ENCODE data around the gene RELN.

Gene RELN

GRCh38 chr7:103924184-103924583, 65.3 kb downstream of the RELN start:
- H3K27ac ChIP-seq (ENCODE audit: extremely low read depth, low read depth, low read length), result no peak overlapping the region
- ChIA-PET POLR2A (no interaction called here), CTCF (no interaction called here)
- no peak for TF ChIP-seq ZNF24 (tag by site-specific recombination; IDR thresholded peaks at IDR 0.05)
- no peak for TF ChIP-seq ZNF707 (tag by site-specific recombination; IDR thresholded peaks at IDR 0.05)
- TF ChIP-seq GLI4 (tag by site-specific recombination; IDR thresholded peaks at IDR 0.05), result no peak
- TF ChIP-seq ZNF600 (tag by site-specific recombination; IDR thresholded peaks at IDR 0.05), result no peak
- no peak for TF ChIP-seq ZBTB7A (tag by site-specific recombination; IDR thresholded peaks at IDR 0.05; ENCODE audit: low read depth)
- no peak for TF ChIP-seq ZNF366 (tag by site-specific recombination; conservative IDR thresholded peaks at IDR 0.05)
- no peak for TF ChIP-seq ZNF146 (tag by site-specific recombination; IDR thresholded peaks at IDR 0.05)
- TF ChIP-seq, protein P1, sequence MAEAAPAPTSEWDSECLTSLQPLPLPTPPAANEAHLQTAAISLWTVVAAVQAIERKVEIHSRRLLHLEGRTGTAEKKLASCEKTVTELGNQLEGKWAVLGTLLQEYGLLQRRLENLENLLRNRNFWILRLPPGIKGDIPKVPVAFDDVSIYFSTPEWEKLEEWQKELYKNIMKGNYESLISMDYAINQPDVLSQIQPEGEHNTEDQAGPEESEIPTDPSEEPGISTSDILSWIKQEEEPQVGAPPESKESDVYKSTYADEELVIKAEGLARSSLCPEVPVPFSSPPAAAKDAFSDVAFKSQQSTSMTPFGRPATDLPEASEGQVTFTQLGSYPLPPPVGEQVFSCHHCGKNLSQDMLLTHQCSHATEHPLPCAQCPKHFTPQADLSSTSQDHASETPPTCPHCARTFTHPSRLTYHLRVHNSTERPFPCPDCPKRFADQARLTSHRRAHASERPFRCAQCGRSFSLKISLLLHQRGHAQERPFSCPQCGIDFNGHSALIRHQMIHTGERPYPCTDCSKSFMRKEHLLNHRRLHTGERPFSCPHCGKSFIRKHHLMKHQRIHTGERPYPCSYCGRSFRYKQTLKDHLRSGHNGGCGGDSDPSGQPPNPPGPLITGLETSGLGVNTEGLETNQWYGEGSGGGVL (tag by site-specific recombination; IDR thresholded peaks at IDR 0.05), result no peak
- no peak for TF ChIP-seq ZBTB17 (tag by site-specific recombination; IDR thresholded peaks at IDR 0.05)
- no peak for TF ChIP-seq ZNF280C (tag by site-specific recombination; IDR thresholded peaks at IDR 0.05)
- TF ChIP-seq, protein P2, sequence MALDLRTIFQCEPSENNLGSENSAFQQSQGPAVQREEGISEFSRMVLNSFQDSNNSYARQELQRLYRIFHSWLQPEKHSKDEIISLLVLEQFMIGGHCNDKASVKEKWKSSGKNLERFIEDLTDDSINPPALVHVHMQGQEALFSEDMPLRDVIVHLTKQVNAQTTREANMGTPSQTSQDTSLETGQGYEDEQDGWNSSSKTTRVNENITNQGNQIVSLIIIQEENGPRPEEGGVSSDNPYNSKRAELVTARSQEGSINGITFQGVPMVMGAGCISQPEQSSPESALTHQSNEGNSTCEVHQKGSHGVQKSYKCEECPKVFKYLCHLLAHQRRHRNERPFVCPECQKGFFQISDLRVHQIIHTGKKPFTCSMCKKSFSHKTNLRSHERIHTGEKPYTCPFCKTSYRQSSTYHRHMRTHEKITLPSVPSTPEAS (tag by site-specific recombination; IDR thresholded peaks at IDR 0.05), result no peak
- no peak for TF ChIP-seq ZFP37 (tag by site-specific recombination; IDR thresholded peaks at IDR 0.05)
- no peak for TF ChIP-seq ZNF473 (tag by site-specific recombination; IDR thresholded peaks at IDR 0.05)
- no peak for TF ChIP-seq ZNF211 (tag by site-specific recombination; IDR thresholded peaks at IDR 0.05; ENCODE audit: low read depth)
- no peaks in the 10 kb centered on the region for H3K4me1 ChIP-seq (ENCODE audit: control insufficient read depth, insufficient read depth, low read length)
- H3K4me3 ChIP-seq (ENCODE audit: low read depth, low read length), result no peak overlapping the region
- H3K36me3 ChIP-seq (ENCODE audit: control insufficient read depth in 2 of 2, insufficient read depth in 1 of 2, low read length in 2 of 2), result no peaks in the 10 kb centered on the region
- no peaks in the 10 kb centered on the region for H3K9me3 ChIP-seq (ENCODE audit: control insufficient read depth, insufficient read depth, low read depth, low read length)

DNA sequence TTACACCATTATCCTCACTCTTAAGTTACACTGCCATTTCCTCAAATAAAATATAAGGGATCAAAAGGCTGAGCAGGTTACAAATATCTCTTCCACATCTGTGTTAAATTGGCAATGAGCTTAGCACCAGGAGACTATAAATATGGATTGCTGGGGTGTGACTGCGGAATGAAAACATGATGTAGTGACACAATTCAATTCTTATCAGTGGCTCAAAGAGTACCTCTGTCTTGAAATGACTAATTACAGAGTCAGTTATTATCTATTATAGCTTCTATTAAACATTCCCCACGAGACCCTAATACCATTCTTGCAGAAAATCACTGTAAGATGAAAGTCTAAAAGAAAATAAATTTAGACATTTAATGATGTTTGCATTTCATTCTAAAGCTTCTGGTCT, 67.1 kb downstream of the RELN start:
- Histone ChIP-seq H3K4me1 (ENCODE audit: control insufficient read depth, insufficient read depth, low read length) (no peaks in the 10 kb centered on the region), H3K4me3 (ENCODE audit: low read depth, low read length) (no peak overlapping the region), H3K9me3 (ENCODE audit: control insufficient read depth, insufficient read depth, low read depth, low read length) (no peaks in the 10 kb centered on the region), H3K27ac (ENCODE audit: extremely low read depth, low read depth, low read length) (no peak overlapping the region), H3K36me3 (ENCODE audit: control insufficient read depth in 2 of 2, insufficient read depth in 1 of 2, low read length in 2 of 2) (no peaks in the 10 kb centered on the region)
- CTCF ChIA-PET, result no interaction called here
- POLR2A ChIA-PET, result no interaction called here
- TF ChIP-seq ZNF223 (tag by site-specific recombination; IDR thresholded peaks at IDR 0.05), result no peak
- no peak for TF ChIP-seq ZIC2 (tag by site-specific recombination; IDR thresholded peaks at IDR 0.05)
- TF ChIP-seq EGR2 (tag by site-specific recombination; IDR thresholded peaks at IDR 0.05; ENCODE audit: low read depth), result no peak
- TF ChIP-seq ZNF549 (tag by site-specific recombination; IDR thresholded peaks at IDR 0.05), result no peak
- TF ChIP-seq OSR2 (tag by site-specific recombination; IDR thresholded peaks at IDR 0.05), result no peak

GRCh38 chr7:103921692-103922091, 67.8 kb downstream of the RELN start:
- H3K4me1 ChIP-seq (ENCODE audit: control insufficient read depth, insufficient read depth, low read length), result no peaks in the 10 kb centered on the region
- no peaks in the 10 kb centered on the region for H3K9me3 ChIP-seq (ENCODE audit: control insufficient read depth, insufficient read depth, low read depth, low read length)
- H3K4me3 ChIP-seq (ENCODE audit: low read depth, low read length), result no peak overlapping the region
- no peaks in the 10 kb centered on the region for H3K36me3 ChIP-seq (ENCODE audit: control insufficient read depth in 2 of 2, insufficient read depth in 1 of 2, low read length in 2 of 2)
- H3K27ac ChIP-seq (ENCODE audit: extremely low read depth, low read depth, low read length), result no peak overlapping the region
- CTCF ChIA-PET, result no interaction called here
- POLR2A ChIA-PET, result no interaction called here
- no peak for TF ChIP-seq MYNN (tag by site-specific recombination; IDR thresholded peaks at IDR 0.05; ENCODE audit: borderline replicate concordance)
- TF ChIP-seq, protein P3, sequence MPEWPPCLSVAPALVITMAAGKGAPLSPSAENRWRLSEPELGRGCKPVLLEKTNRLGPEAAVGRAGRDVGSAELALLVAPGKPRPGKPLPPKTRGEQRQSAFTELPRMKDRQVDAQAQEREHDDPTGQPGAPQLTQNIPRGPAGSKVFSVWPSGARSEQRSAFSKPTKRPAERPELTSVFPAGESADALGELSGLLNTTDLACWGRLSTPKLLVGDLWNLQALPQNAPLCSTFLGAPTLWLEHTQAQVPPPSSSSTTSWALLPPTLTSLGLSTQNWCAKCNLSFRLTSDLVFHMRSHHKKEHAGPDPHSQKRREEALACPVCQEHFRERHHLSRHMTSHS (tag by site-specific recombination; IDR thresholded peaks at IDR 0.05), result no peak
- TF ChIP-seq, protein P4, sequence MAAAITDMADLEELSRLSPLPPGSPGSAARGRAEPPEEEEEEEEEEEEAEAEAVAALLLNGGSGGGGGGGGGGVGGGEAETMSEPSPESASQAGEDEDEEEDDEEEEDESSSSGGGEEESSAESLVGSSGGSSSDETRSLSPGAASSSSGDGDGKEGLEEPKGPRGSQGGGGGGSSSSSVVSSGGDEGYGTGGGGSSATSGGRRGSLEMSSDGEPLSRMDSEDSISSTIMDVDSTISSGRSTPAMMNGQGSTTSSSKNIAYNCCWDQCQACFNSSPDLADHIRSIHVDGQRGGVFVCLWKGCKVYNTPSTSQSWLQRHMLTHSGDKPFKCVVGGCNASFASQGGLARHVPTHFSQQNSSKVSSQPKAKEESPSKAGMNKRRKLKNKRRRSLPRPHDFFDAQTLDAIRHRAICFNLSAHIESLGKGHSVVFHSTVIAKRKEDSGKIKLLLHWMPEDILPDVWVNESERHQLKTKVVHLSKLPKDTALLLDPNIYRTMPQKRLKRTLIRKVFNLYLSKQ (tag by site-specific recombination; IDR thresholded peaks at IDR 0.05; ENCODE audit: borderline replicate concordance), result no peak
- no peak for TF ChIP-seq ZNF16 (tag by site-specific recombination; IDR thresholded peaks at IDR 0.05; ENCODE audit: low read depth)
- TF ChIP-seq PRDM6 (tag by site-specific recombination; IDR thresholded peaks at IDR 0.05), result no peak
- no peak for TF ChIP-seq ZNF311 (tag by site-specific recombination; IDR thresholded peaks at IDR 0.05; ENCODE audit: borderline replicate concordance)

Data from HEK293 (cell line).